Ascending aorta (tissue), 2 donors: ENCODE results near the gene PDLIM5. TPM values are rescaled to one million over a fixed set of nuclear protein-coding genes. Genes with fewer than 3 reads are reported as not detected.

Source experiments
- DNase-seq, 2 donors: peaks; one replicate each; pipeline ENCODE4 v3.0.0-alpha.2; 2019; ENCODE audit warnings: low spot score in 2 of 2
- H3K27ac ChIP-seq, 2 donors: fragments of 200-600 bp; sonication (generic); one replicate each; pipeline ENCODE4 v1.5.1; 2016 to 2017; ENCODE audit warnings: mild to moderate bottlenecking in 1 of 2
- H3K27me3 ChIP-seq: fragments of 200-600 bp; sonication (generic); one replicate; pipeline ENCODE4 v1.5.1; 2017
- H3K36me3 ChIP-seq, 2 donors: fragments of 200-600 bp; sonication (generic); one replicate each; pipeline ENCODE4 v1.5.1; 2016
- H3K4me1 ChIP-seq, 2 donors: fragments of 200-600 bp; sonication (generic); one replicate each; pipeline ENCODE4 v1.5.1; 2016 to 2017; ENCODE audit warnings: mild to moderate bottlenecking in 1 of 2
- H3K4me3 ChIP-seq, 2 donors: fragments of 200-600 bp; sonication (generic); one replicate each; pipeline ENCODE4 v1.5.1; 2016 to 2017; ENCODE audit warnings: mild to moderate bottlenecking in 1 of 2
- H3K9me3 ChIP-seq, 2 donors: fragments of 200-600 bp; sonication (generic); one replicate each; pipeline ENCODE4 v1.5.1; 2016
- intact Hi-C: fragments of 100-400 bp; cut with DNase I; formaldehyde crosslinking; loops from one replicate; pipeline ENCODE4 v1.15.1; 2023
- total RNA-seq: library from RNA; depleted of rRNA; stranded (reverse); fragments of >200 nt; gene quantifications from one replicate; pipeline ENCODE4 v1.1.0, GENCODE V29; 2016
- TF ChIP-seq, protein P1 (sequence below), 3 experiments: fragments of 200-600 bp in 2 of 3; fragments of 450-650 bp in 1 of 3; sonication (generic) in 2 of 3; IDR thresholded peaks; one replicate each; pipeline ENCODE4 v1.5.1; 2016 to 2019; ENCODE audit warnings: antibody characterized with exemption in 3 of 3, mild to moderate bottlenecking in 1 of 3, moderate library complexity in 1 of 3

PDLIM5 gene
- total RNA-seq, 1 donor from 2014 or later: 103 TPM

DNA sequence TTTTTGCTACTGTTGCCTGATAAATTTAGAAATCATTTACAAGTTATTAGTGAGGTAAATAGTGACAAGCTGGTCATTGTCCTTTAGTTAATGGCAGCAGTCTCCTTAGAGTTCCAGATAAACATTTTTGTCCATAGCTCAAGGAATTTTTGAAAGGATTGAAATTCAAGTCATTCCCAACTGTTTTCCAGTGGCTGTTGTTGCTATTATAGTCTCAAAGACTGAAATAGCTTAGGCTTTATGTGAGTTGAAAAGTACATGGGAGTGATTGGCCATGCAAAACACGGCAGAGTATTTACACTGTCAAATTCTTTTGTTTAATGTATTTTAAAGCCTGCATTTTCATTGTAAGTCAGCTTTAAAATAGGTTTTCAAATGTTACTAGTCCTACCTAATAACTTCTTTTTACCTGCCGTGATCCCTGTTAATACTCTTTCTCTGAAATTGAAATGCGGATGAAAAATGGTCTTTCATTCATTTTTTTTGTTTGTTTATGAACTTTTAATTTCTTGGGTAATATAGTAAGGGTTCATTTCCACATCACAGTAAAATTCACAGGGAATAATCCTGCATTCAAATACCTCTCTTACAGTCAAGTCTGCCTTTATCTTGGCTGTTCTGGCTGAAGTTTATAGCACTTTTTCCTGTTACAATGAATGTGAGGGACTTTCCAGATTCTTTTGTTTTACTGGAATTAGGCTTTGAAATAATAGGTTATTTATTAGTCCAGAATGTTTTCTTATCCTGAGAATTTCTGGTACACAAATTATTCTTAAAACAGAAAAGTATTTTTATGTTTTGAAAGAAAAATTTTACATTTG, 85.1 kb downstream of the PDLIM5 start:
- intact Hi-C loops: no loop called here
- H3K27ac ChIP-seq: peak overlapping the region; percentile 10 to 46
- peaks cover 4 to 55% of the 10 kb centered on the region in 2 donors for H3K4me1 ChIP-seq
- H3K4me3 ChIP-seq: no peak overlapping the region
- H3K36me3 ChIP-seq: no peaks in the 10 kb centered on the region
- no peaks in the 10 kb centered on the region for H3K9me3 ChIP-seq
- TF ChIP-seq, protein P1, sequence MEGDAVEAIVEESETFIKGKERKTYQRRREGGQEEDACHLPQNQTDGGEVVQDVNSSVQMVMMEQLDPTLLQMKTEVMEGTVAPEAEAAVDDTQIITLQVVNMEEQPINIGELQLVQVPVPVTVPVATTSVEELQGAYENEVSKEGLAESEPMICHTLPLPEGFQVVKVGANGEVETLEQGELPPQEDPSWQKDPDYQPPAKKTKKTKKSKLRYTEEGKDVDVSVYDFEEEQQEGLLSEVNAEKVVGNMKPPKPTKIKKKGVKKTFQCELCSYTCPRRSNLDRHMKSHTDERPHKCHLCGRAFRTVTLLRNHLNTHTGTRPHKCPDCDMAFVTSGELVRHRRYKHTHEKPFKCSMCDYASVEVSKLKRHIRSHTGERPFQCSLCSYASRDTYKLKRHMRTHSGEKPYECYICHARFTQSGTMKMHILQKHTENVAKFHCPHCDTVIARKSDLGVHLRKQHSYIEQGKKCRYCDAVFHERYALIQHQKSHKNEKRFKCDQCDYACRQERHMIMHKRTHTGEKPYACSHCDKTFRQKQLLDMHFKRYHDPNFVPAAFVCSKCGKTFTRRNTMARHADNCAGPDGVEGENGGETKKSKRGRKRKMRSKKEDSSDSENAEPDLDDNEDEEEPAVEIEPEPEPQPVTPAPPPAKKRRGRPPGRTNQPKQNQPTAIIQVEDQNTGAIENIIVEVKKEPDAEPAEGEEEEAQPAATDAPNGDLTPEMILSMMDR (IDR thresholded peaks at IDR 0.05): no peak
- DNase-seq: no peak
- no peaks in the 10 kb centered on the region for H3K27me3 ChIP-seq

DNA sequence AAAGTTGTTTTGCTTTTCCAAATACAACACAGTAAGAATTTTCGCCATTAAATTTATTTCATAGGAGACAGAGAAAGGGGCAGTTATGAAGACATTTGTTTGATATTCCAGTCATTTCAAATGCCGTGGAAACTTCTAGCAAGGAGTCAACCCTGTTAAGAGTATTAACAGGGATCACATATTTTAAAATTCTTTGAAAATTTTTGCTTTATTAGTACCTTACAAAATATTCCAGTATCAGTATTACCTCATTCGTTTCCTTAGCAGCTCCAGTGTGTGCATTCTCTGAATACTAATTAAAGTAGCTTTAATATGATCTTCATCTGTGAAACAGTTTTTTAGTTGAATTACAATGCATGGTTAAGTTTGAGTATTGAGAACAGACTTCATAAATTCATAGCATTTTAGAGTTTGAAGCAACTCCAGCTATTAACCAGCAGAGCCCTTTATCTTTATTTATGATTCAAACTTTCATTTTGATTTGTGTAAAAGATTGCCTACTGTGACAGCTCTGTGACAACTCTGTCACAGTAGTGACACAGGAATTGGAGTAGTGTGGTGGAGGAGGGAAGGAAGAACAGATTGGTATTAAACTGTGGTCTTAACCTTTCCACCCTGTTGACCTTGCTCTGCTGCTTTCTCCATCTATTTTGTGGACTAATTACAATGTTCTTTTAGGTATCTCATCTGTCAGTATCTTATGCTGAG, 86.3 kb downstream of the PDLIM5 start:
- TF ChIP-seq, protein P1 (IDR thresholded peaks at IDR 0.05): no peak
- Histone ChIP-seq H3K27me3 (no peaks in the 10 kb centered on the region), H3K27ac (peak overlapping the region; percentile 10 to 44), H3K36me3 (no peaks in the 10 kb centered on the region), H3K4me1 (peaks cover 4 to 47% of the 10 kb centered on the region in 2 donors), H3K4me3 (peak overlapping the region in 1 of 2 donors; percentile 8), H3K9me3 (no peaks in the 10 kb centered on the region)
- no peak for DNase-seq
- intact Hi-C loops: no loop called here

DNA sequence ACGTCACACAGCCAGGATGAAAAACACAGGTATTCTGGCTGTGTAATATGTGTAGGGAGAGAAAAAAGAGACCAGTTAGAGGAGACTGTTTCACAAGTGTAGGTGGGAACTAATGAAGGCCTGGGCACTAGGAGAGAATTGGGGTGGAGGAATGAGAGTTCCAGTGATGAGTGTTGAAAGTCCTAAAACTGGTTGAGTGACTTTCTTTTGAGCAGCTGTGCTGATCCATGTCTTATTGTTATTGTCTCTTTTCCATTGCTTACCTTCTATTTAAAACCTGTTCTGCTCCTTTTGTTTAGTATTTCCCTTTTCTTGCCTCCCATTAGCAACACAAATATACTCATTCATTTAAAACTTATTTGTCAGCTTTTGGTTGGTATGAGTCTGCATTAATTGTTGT, 88.7 kb downstream of the PDLIM5 start:
- peak overlapping the region in 1 of 2 donors; percentile 8 for H3K27ac ChIP-seq
- no peak for DNase-seq
- TF ChIP-seq, protein P1 (IDR thresholded peaks at IDR 0.05): no peak
- no peak overlapping the region for H3K4me3 ChIP-seq
- H3K9me3 ChIP-seq: no peaks in the 10 kb centered on the region
- H3K4me1 ChIP-seq: peaks cover 4 to 30% of the 10 kb centered on the region in 2 donors
- H3K36me3 ChIP-seq: no peaks in the 10 kb centered on the region
- intact Hi-C loops: no loop called here
- no peaks in the 10 kb centered on the region for H3K27me3 ChIP-seq

DNA sequence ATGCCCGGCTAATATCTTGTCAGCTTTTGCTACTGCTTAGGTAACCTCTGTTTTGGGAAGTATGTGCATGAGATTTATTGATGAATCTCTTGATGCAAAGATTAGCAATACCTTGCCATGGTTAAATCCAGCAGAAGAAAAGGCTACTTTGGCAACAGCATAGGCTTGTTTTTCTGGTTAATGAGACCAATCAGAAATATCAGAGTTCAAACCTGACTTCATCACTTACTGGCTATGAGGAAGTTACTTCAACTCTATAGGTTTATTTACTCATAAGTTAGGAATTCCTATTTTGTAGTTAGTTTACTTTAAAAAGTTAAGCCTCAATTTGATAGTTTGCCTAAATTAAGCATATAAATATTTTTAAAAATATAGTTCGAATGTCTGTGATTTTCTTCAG, 93.1 kb downstream of the PDLIM5 start:
- Histone ChIP-seq H3K27me3 (no peaks in the 10 kb centered on the region), H3K36me3 (no peaks in the 10 kb centered on the region), H3K9me3 (no peaks in the 10 kb centered on the region), H3K27ac (peak overlapping the region; percentile 50 to 57), H3K4me1 (peaks cover 0 to 21% of the 10 kb centered on the region in 2 donors), H3K4me3 (no peak overlapping the region)
- no peak for DNase-seq
- intact Hi-C loops: no loop called here
- TF ChIP-seq, protein P1 (IDR thresholded peaks at IDR 0.05): no peak

DNA sequence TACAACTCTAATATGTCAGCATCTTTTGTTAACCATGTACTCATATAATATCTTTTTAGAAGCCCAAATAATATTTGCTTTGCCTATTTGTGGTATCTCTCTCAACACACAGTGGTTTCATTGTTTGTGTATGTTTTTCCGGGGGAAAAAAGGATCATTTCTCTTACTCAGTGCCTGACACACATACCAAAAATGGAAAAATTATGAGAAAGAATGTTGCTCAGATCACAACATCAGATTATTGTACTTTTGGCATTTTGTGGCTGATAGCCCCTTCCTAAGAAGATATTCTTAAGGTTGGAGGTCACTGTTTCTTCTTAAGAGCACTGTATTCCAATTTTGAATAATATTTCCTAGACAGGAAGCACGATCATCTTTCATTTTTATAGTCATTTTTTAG, 93.6 kb downstream of the PDLIM5 start:
- intact Hi-C loops: no loop called here
- TF ChIP-seq, protein P1 (IDR thresholded peaks at IDR 0.05): no peak
- H3K4me3 ChIP-seq: no peak overlapping the region
- no peaks in the 10 kb centered on the region for H3K9me3 ChIP-seq
- no peak for DNase-seq
- H3K27ac ChIP-seq: peak overlapping the region; percentile 50 to 57
- H3K36me3 ChIP-seq: no peaks in the 10 kb centered on the region
- H3K4me1 ChIP-seq: peaks cover 0 to 19% of the 10 kb centered on the region in 2 donors
- H3K27me3 ChIP-seq: no peaks in the 10 kb centered on the region
